OCI-LY3 (cell line): ENCODE results near the gene DDX59.

Experiments
- H2AFZ ChIP-seq: fragments of 200-600, 300-600 bp; shearing (Covaris generic); 2 replicates; pipeline ENCODE4 v1.6.0; 2014; ENCODE audit warnings: antibody characterized with exemption, low read depth, low read length
- H3K27ac ChIP-seq: fragments of 200-600, 300-600 bp; sonication (generic); 2 replicates; pipeline ENCODE4 v1.5.1; 2014; ENCODE audit warnings: mild to moderate bottlenecking, low read length, moderate library complexity, mixed read lengths
- H3K27me3 ChIP-seq: fragments of 200-600, 300-600 bp; sonication (generic); 2 replicates; pipeline ENCODE4 v1.6.1; 2014; ENCODE audit warnings: low read depth, low read length, mixed read lengths
- H3K36me3 ChIP-seq: fragments of 200-600, 300-600 bp; sonication (generic); replicated peaks from 2 replicates; pipeline ENCODE3; 2014; ENCODE audit warnings: low read depth, low read length, mixed read lengths
- H3K4me1 ChIP-seq: fragments of 300-600, 200-600 bp; sonication (generic); 2 replicates; pipeline ENCODE4 v1.6.1; 2014; ENCODE audit warnings: low read length, mixed read lengths
- H3K4me2 ChIP-seq: fragments of 200-600, 300-600 bp; sonication (generic); 2 replicates; pipeline ENCODE4 v1.6.1; 2014; ENCODE audit warnings: low read length, mixed read lengths
- H3K4me3 ChIP-seq: fragments of 300-600, 200-600 bp; sonication (generic); 2 replicates; pipeline ENCODE4 v1.5.1; 2014; ENCODE audit warnings: antibody characterized with exemption, mild to moderate bottlenecking, low read length, moderate library complexity
- H3K79me2 ChIP-seq: fragments of 300-600, 200-600 bp; shearing (Covaris generic); 2 replicates; pipeline ENCODE4 v1.6.1; 2014; ENCODE audit warnings: mild to moderate bottlenecking, low read length, mixed read lengths
- H3K9ac ChIP-seq: fragments of 300-600, 200-600 bp; shearing (Covaris generic); 2 replicates; pipeline ENCODE4 v1.6.0; 2014; ENCODE audit warnings: mild to moderate bottlenecking, low read length, moderate library complexity
- H3K9me3 ChIP-seq: fragments of 200-600, 300-600 bp; shearing (Covaris generic); 2 replicates; pipeline ENCODE4 v1.6.1; 2014; ENCODE audit warnings: low read length, mixed read lengths; ENCODE audit not compliant: insufficient read depth
- H4K20me1 ChIP-seq: fragments of 200-600, 300-600 bp; sonication (generic); 2 replicates; pipeline ENCODE4 v1.6.1; 2016; ENCODE audit warnings: low read length, mixed read lengths; ENCODE audit not compliant: insufficient read depth
- CTCF ChIP-seq: fragments of 200-600, 300-600 bp; sonication (generic); IDR thresholded peaks from 2 replicates; pipeline ENCODE4 v1.5.1; 2014; ENCODE audit warnings: antibody characterized with exemption, low read length, low read depth
- EZH2phosphoT487 ChIP-seq: fragments of 200-600 bp; shearing (Covaris generic); IDR thresholded peaks from 2 replicates; pipeline ENCODE4 v1.6.1; 2018; ENCODE audit warnings: antibody characterized with exemption, mixed run types, low read depth

DDX59 gene

GRCh38 chr1:200686620-200687019 lies 16.9 kb upstream of the DDX59 start:
- H3K27ac ChIP-seq, result no peak overlapping the region
- H3K36me3 ChIP-seq, result no peaks in the 10 kb centered on the region
- TF ChIP-seq EZH2phosphoT487, result no peak
- H3K9ac ChIP-seq, result no peak overlapping the region
- no peaks in the 10 kb centered on the region for H3K4me1 ChIP-seq
- no peaks in the 10 kb centered on the region for H4K20me1 ChIP-seq
- no peak overlapping the region for H3K4me2 ChIP-seq
- no peaks in the 10 kb centered on the region for H3K79me2 ChIP-seq
- H3K9me3 ChIP-seq, result no peaks in the 10 kb centered on the region
- no peak overlapping the region for H3K4me3 ChIP-seq
- H2AFZ ChIP-seq, result no peak overlapping the region
- no peaks in the 10 kb centered on the region for H3K27me3 ChIP-seq

GRCh38 chr1:200684015-200684414 lies 14.3 kb upstream of the DDX59 start:
- Histone ChIP-seq H3K4me3 (no peak overlapping the region), H3K4me1 (no peaks in the 10 kb centered on the region), H2AFZ (no peak overlapping the region), H3K27me3 (no peaks in the 10 kb centered on the region), H3K9ac (no peak overlapping the region), H3K27ac (no peak overlapping the region), H3K36me3 (no peaks in the 10 kb centered on the region), H4K20me1 (no peaks in the 10 kb centered on the region), H3K79me2 (no peaks in the 10 kb centered on the region), H3K9me3 (no peaks in the 10 kb centered on the region), H3K4me2 (no peak overlapping the region)
- TF ChIP-seq CTCF, result no peak
- TF ChIP-seq EZH2phosphoT487, result no peak

- Histone ChIP-seq H3K27ac (no peak overlapping the region), H3K27me3 (no peaks in the 10 kb centered on the region), H3K4me1 (no peaks in the 10 kb centered on the region), H3K79me2 (no peaks in the 10 kb centered on the region), H2AFZ (no peak overlapping the region), H3K4me3 (no peak overlapping the region), H3K9ac (no peak overlapping the region), H4K20me1 (no peaks in the 10 kb centered on the region), H3K4me2 (no peak overlapping the region), H3K36me3 (no peaks in the 10 kb centered on the region), H3K9me3 (no peaks in the 10 kb centered on the region)
- TF ChIP-seq EZH2phosphoT487, result no peak
- no peak for TF ChIP-seq CTCF
Measured at GRCh38 chr1:200683298-200683697, 13.6 kb upstream of the DDX59 start.

- H3K27ac ChIP-seq, result no peak overlapping the region
- no peaks in the 10 kb centered on the region for H3K4me1 ChIP-seq
- H3K4me3 ChIP-seq, result no peak overlapping the region
- H2AFZ ChIP-seq, result no peak overlapping the region
- H3K27me3 ChIP-seq, result no peaks in the 10 kb centered on the region
- TF ChIP-seq EZH2phosphoT487 (no peak), CTCF (no peak)
- H3K4me2 ChIP-seq, result no peak overlapping the region
- no peak overlapping the region for H3K9ac ChIP-seq
- H3K36me3 ChIP-seq, result no peaks in the 10 kb centered on the region
- H4K20me1 ChIP-seq, result no peaks in the 10 kb centered on the region
- H3K79me2 ChIP-seq, result no peaks in the 10 kb centered on the region
- H3K9me3 ChIP-seq, result no peaks in the 10 kb centered on the region
Measured at GRCh38 chr1:200681231-200681630, 11.5 kb upstream of the DDX59 start.

- Histone ChIP-seq H3K4me3 (no peak overlapping the region), H3K36me3 (no peaks in the 10 kb centered on the region), H3K9ac (no peak overlapping the region), H3K9me3 (no peaks in the 10 kb centered on the region), H3K79me2 (no peaks in the 10 kb centered on the region), H3K4me2 (no peak overlapping the region), H2AFZ (no peak overlapping the region), H3K27ac (no peak overlapping the region), H3K27me3 (no peaks in the 10 kb centered on the region), H4K20me1 (no peaks in the 10 kb centered on the region), H3K4me1 (no peaks in the 10 kb centered on the region)
- TF ChIP-seq CTCF (no peak), EZH2phosphoT487 (no peak)
Measured at GRCh38 chr1:200676829-200677228, 7.1 kb upstream of the DDX59 start.
